Activated CD8-positive, alpha-beta memory T cell treated with anti-CD3 and anti-CD28 coated beads, Interleukin-2, amount 50 U/mL, for 48 hours (primary cell): ENCODE data around the gene RFPL1.
"Not testable (repeated sequence)": the region's sequence is repeated elsewhere in the genome, so short reads cannot be mapped to it uniquely, and the experiment has no call there.

Experiments used
- DNase-seq: peaks from one replicate; pipeline ENCODE4 v3.0.0-alpha.2; 2020

Gene RFPL1

DNA sequence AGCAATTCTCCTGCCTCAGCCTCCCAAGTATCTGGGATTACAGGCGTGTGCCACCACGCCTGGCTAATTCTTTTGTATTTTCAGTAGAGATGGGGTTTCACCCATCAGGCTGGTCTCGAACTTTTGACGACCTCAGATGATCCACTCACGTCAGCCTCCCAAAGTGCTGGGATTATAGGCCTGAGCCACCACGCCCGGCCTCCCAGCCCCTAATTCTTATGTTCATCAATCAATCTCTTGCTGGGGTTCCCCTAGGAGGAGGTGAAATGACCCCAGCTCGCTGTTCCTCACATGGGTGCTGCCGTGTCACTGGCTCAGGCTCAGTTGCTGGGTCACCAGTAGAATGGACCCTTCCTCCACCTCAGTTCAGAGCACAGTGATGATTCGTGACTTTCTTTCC lies at the start of gene RFPL1:
TSS of gene RFPL1 (plus strand) at position 301 of the 400 bp plus-strand sequence.
- DNase-seq = not testable (repeated sequence)

DNA sequence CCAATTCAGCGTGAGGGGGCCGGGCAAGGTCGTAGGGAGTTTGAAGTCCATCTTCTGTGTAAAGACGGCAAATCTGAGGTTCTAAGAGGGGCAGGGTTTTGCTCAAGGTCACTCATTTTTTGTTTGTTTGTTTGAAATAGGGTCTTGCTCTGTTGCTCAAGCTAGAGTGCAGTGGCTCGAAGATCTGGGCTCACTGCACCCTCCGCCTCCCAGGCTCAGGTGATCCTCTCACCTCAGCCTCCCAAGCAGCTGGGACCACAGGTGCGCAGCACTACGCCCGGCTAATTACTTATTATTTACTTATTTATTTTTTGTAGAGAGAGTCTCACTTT lies 49.7 kb upstream of the RFPL1 start:
- no peak for DNase-seq

DNA sequence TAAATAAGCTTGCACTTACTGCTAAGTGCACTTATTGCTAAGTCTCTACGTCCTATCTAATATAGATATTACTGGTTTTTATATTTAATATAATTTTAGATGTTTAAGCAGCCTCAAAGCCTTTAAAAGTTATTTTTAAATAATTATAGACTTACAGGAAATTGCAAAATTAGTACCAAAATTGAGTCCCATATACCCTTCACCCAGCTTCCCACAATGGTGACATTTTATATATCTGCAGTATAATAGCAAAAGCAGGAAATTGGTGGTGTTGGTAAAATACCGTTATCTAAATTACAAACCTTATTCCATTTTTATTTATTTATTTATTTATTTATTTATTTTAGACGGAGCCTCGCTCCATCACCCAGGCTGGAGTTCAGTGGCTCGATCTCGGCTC lies 48.1 kb upstream of the RFPL1 start:
- no peak for DNase-seq

DNA sequence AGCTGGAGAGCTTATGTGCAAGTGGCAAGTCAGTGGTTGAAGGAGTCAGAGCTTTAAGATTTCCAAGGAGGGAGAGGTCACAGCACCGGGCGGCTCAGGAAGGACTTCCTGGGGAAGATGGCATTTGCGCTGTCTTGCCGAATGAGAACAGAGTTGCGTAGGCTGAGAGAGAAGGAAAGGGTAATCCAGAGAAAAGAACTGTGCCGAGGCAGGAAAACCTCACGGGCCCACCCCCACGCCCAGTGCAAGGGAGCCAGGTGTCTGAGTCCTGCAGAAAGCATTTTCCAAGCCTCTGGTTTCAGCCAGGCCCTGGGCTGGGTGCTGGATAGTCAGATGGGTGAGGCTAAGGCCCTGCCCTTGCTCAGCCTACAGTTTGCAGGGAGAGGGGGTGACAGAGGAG lies 46.8 kb upstream of the RFPL1 start:
- no peak for DNase-seq

DNA sequence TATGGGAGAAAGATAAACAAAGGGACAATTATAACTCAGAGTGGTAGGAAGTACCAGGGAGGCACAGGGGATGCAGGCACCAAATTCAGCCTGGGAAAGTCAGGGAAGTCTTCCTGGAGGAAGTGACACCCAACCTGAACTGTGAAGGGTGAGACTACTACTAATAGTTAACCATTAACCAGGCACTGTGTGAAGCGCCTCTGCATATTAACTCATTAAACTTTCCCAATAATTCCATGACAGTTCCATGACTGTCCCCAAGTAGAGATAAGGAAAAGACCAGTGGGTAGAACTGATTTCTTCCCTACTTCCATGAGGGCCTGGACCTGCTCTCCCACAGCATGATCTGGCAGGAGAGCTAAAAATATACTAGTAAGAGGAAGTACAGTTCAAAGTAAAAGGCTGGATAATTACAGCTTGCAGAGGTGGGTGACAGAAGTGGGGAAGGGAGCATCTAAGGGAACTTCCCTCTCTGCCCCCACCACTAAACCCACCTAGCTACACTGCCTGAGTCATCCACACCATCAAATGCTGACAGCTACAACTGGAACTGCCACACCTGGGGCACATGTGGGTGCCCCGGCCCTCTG lies 45.3 kb upstream of the RFPL1 start:
- DNase-seq = no peak

DNA sequence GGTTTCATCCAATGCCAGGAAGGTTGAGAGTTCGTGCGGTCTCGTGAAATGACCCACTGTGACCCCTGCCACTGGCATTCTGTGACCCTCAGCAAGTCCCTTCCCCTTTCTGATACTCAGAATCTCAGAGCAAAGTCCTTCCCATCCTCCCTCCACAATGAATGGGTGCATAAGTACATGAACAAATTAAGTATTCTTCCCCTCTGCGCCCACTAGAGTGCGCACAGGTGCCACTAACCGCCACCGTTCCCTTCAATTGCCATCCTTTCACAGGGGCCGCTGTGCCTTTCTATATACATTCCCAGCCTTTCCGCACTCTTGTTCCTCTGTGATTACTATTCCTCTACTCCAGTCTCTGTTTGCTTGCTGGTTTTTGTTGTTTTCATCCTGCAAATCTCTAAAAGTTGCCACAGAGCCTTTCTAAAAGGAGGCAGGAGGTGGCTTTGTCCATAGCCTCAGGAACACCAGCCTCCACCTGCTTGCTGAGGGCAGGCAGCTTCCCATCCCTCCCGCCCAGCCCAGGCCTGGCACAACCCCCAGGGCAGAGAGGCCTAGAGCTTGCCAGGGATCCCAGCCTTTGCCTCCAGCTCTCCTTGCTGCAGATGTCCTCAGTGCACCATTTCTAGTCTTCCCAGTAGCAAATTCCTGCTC lies 43.3 kb upstream of the RFPL1 start:
- DNase-seq = peak; percentile 74

DNA sequence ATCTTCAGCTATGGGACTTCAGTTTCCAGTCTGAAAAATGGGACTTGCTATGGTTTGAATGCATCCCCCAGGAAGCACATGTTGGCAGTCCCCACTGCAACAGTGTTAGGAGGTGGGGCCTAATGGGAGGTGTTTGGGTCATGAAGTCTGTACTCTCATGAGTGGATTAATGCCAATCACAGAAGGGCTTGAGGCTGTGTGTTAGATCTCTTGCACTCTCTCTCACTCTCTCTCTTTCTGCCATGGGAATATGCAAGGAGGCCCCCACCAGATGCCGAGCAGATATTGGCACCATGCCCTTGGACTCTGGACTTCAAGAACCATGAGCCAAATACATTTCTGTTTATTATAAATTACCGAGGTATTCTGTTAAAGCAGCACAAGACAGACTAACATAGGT lies 42.3 kb upstream of the RFPL1 start:
- no peak for DNase-seq

DNA sequence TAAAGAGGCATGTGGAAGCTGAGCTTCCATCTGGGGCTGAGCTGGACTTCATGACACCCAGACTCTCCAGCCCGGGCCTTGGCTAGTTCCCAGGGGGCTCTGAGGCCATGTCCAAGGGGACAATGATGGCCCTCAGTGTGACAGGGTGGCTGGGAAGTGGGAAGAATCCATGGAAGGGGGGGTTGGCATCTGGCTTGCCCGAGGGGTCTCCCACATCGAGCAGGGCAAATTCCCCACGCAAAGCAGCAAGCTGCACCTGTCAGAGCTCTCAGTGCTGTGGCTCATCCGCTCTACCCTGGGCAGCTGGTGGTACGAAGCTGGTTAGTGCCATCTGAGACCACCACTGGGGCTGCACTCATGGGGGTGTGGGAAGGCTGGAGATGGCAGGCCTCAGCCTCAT lies 40.6 kb upstream of the RFPL1 start:
- no peak for DNase-seq

DNA sequence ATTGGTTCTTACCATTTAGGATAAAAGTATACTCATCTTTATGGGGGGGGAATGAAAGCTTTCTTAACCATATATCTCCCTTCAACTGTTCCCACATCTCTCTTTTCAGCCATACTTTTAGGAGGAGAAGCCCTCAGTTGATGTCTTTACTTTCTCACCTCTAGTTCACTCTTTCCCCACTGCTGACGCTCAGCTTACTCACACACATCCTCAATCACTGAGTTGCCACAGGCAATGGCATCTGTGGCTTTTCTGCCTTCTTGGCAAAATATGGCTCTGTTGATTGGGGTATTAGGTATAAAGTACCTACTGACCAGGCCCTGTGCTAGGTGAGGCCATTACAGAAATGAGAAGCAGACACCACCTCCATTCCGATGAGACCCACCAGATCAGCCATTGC lies 37.8 kb upstream of the RFPL1 start:
- DNase-seq = no peak

DNA sequence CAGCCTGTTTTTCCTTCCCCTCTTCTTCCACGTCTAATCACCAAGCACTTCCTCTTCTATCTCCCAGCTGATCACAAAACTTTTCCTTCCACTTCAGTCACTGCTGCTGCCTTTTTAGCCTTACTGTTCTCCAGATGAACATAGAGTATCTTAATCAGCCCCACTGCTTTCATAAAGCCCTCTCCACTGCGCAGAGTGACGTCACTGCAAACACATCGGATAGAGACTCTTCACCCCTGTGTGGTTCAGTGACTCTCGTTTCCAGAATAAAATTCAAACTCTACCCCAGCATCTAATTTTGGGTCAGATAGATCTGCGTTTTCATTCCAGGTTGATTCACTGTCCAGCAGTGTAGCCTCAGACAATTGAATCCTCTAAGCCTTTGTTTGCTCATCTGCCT lies 36.8 kb upstream of the RFPL1 start:
- not testable (repeated sequence) for DNase-seq

DNA sequence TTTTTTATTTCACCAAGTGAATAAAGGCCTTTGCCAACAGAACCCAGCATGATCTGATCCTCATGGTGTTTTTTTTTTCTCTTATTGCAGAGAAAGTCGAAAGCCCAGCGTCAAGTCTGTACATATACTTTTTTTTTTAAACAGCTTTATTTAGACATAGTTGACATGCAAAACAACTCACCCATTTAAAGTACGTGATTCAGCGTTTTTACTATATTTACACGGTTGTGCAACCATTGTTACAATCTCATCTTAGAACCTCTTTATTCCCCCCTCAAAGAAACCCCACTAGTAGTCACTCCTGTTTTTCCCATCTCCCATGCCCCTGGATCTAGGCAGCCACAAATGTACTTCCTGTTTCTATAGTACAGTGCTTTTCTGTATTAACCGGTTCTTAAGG lies 29.4 kb upstream of the RFPL1 start:
- no peak for DNase-seq

DNA sequence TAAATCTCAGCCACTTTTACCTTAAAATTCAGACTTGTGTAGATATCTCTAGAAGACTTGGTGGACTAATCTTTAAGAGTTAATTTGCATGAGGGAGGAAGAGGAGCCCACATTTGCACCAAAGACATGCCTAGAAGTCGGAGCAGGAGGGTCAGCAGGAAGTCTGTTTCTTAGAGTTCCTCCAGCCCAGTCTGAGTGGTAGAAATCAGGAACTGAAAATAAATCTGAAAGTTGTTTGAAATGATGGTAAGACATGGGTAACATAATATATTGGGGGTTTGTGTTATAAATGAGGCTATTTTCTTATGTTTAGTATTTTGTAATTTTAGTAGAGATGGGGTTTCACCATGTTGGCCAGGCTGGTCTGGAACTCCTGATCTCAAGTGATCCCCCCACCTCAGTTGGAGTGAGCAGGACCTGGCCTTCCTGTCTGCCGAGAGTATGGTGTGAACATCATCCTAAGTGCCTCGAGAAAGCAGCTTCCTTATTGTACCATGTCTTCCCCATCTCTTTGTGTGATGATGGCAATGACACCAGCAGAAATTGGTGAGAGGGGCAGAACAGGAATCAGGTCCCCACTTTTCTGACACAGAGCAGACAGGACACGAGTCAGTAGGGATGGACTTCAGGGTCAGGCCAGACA lies 26.7 kb upstream of the RFPL1 start:
- DNase-seq = not testable (repeated sequence)

DNA sequence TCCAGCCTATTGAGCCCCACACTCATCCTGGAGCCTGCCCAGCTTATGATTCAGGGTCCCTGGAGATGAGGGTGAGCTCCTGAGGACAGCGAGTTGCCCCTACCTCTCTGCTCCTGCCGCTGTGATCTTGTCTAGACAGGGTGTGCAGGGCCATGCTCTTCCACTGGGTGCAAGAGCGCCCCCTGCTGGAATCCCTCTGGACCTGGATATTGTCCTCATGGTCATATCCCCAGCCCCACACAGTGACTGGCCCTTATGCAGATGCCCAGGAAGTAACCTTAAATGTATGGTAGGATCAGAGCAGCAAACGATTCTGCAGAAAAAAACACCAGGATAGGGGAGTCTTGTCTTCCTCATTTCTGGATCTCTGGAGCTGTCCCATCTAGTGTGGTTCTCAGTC lies 25.6 kb upstream of the RFPL1 start:
- not testable (repeated sequence) for DNase-seq

DNA sequence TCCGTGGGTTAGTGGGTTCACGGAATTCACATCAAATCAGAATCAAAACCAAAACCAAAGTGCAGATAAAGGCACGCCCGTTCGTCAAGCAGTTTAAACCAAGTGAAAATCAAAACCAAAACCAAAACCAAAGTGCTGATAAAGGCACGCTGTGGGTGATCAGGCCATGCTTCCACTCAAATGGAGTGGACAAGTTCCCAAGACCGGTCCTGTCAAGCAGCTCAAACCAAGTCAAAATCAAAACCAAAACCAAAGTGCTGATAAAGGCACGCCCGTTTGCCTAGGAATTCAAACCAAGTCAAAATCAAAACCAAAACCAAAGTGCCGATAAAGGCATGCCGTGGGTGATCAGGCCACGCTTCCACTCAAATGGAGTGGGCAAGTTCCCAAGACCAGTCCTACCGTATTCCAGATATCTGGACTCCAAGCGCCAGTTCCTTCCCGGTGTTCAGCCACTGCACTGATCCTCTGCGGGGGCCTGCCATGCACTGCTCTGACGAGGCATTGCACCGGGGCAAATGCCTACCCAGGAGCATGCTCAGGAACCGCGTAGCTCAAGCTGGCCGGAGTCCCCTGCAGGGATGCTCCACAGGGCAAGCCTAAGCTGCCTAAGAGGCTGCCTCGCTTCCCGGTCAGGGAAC lies 23.3 kb upstream of the RFPL1 start:
- peak; percentile 74 for DNase-seq

DNA sequence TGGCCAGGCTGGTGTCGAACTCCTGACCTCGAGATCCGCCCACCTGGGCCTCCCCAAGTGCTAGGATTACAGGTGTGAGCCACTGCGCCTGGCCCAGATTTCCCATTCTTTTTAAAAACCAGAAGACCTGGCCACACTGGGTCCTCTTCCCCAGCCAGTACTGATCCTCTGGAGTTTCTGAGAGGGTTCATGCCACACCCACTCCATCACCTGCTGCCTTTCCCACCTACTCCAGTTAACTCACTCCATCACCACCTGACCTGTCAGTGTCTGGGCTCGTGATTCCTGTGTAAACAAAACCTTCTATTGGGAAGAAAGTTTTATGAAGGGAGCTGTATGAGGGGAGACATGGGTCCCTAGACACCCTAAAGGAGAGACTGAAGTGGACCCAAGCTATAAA lies 19.7 kb upstream of the RFPL1 start:
- DNase-seq = not testable (repeated sequence)

DNA sequence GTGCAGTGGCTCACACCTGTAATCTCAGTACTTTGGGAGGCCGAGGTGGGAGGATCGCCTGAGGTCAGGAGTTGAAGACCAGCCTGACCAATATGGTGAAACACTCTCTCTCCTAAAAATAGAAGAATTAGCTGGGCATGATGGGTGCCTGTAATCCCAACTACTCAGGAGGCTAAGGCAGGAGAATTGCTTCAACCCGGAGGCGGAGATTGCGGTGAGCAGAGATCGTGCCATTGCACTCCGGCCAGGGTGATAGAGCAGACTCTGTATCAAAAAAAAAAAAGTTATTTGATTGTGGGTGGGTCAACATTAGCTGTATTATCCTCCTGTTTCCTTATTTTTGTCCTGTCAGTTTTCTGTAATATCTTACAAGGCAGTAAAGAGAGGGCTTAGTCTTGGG lies 11.9 kb upstream of the RFPL1 start:
- no peak for DNase-seq

DNA sequence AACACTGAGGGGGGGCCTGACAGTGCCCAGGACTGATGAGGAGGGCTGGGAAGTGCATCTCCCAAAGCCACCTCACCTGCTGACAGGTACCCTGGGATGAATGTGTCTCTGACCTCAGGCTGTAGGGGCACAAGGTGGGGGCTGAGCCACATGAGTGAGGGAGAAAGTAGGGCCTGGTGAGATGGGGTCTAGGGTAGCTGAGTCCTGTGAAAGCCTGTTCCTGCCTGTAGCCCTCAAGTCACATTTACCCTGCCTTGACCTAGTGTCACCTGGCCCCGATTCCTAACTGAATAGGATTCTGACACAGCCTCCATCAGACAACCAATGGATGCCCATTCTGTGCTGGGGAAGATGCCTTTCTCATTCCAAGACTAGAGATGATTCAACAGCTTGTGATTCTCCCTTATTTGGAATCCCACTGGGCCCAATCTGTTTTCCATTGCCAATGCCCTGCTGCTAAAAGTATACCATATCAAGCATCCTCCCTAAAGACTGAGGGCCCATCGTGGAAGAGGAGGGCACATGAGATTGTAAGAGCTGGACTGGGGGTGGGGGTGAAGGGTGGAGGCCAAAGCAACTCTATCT lies 11.1 kb upstream of the RFPL1 start:
- DNase-seq = no peak

DNA sequence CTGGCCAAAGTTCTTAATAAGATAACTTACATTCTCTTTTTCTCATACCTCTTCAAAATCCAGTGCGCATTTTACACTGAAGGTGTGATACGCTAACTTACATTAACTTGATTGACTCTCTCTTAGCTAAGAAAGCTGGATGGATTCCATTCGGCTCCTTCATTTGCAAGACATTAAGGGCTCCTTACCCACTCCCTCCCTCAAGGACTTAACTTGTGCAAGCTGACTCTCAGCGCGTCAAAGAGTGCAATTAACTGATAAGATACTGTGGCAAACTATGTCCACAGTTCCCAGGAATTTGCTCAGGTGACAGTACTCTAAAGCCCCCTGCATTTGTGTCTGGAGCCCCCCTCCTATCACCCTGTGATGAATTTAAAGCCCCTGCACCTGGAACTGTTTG lies 6.4 kb upstream of the RFPL1 start:
- DNase-seq = no peak

DNA sequence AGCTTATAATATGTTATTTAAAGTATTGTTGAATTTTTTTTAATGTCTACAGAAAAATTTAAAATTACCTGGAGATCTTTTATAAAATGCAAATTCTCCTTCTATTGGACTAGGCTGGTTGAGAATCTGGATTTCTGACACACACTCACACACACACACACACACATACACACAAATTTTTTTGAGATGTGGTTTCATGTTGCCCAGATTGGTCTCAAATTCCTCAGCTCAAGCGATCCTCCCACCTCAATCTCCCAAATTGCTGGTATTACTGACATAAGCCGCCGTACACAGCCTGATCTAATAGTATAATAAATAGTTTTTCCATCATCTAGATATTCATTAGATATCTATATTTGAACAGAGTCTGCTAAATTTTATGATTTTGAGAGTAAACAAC lies 4.5 kb upstream of the RFPL1 start:
- DNase-seq = no peak

DNA sequence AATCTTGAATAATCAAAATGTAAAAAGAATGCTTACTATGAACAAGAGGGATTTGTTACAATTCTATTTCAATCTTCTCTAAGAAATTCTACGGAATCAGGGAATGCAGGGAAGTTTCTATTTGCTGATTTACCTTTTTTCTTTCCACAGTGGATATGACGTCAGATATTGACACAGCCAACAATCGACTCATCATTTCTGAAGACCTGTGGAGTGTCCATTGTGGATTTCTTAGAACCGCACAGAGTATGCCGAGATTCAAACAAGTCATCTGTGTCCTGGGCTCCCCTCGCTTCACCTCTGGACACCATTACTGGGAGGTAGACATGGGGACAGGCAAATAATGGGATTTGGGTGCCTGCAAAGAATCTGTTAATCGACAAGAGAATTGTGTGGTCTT lies 4.1 kb upstream of the RFPL1 start:
- no peak for DNase-seq

DNA sequence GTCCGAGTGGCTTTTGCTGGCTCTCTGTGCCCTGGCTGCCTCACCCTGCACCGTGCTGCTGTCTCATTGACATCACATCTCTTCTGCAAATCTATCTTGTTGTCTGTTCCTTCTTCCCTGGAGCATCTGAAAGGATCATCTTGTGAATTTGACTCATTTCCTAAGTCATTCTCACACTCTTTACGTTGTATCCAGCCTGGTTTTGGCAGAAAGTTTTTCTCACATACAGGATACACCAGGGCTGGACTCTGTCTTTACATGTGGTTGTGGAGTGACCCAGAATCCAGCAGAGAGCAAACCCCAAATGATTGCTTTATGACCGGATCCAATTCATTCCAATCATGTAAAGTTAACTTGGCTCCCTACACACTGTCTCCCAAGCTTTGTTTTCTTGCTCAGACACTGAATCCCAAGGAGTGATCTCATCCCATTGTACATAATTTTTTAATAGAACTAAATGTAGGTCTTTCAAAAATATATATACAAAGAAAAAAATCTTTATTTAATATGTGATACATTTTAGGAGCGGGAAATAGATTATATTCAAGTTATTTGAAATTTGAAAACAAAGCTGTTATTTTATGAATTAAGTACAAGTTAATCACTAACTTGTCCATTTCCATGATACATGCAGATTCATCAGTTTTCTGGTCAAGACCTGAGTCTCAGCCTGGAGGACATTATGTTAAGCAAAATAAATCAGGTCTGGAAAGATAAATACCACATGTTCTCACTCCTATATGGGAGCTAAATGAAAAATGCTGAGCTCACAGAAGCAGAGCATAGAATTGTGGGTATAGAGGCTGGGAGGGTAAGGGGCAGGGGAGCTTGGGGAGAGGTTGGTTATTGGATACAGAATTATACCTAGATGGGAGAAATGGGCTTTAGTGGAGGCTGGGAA lies 2.9 kb upstream of the RFPL1 start:
- no peak for DNase-seq

DNA sequence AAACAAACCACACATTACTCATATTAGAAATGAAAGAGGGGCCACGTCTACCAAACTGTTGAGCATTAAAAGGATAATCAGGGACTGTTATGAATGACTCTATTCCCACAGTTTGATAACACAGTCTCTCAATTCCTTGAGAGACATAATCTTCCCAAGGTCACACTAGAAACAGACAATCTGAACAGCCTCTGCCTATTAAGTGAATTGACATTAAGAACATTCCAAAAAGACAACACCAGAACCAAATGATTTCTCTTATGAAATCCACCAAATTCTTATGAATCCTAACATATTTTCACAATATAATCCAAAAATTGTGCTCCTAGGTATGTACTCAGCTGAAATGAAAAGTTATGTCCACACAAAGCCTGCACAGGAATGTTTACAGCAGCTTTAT lies 4.6 kb downstream of the RFPL1 start:
- no peak for DNase-seq

DNA sequence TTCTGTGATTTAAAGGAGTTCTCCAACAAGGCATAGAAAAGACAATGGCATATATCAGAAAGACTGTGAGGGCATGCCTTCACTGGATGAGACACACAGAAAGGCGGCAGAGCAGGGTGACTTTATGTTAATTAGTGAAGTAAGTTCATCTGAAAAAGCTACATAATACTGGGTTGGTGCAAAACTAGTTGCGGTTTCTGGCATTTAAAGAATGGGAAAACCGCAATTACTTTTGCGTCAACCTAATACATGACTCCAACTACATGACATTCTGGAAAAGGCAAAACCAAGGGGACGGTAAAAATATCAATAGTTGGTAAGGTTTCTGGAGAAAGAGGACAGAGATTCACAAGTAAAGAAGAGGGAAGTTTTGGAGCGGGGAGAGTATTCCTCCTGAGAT lies 5.1 kb downstream of the RFPL1 start:
- no peak for DNase-seq
